Activated CD8-positive, alpha-beta memory T cell treated with anti-CD3 and anti-CD28 coated beads for 36 hours (primary cell): ENCODE data around the gene TTLL9. TPM values are rescaled to one million over a fixed set of nuclear protein-coding genes. Genes with fewer than 3 reads are reported as not detected.

ENCODE experiments used
- CTCF ChIA-PET: fragments of 350-600 bp; sonication (Branson Sonifier 250); formaldehyde crosslinking; loops from one replicate; lab custom pipeline; 2021; ENCODE audit warnings: antibody characterized with exemption; lab: Charles Lee
- POLR2A ChIA-PET: fragments of 350-600 bp; sonication (Branson Sonifier 250); formaldehyde crosslinking; loops from one replicate; lab custom pipeline; 2021; ENCODE audit warnings: antibody characterized with exemption; lab: Charles Lee
- total RNA-seq, 2 experiments: library from RNA; stranded (reverse); gene quantifications; one replicate each; pipeline ENCODE4 v1.2.3, GENCODE V29; 2021

TTLL9 gene
- total RNA-seq, 2 experiments from 2014 or later: not detected

DNA sequence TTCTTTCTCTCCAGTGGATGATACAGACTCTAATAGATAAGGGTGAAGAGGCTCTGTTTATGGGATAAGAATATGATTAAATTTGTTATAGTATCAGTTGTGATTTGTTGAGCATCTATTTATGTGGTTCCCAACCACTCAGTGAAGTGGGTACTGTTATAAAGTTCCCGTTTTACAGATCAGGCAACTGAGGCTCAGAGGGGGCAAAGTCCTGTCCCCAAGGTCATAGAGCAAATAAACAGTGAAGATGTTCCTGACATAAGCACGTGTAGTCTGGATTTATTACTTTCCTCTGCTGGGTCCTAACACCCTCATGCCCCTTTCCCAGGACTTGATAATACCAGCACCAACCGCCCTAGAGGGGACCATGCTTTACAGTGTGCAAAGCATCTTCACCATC lies 4.2 kb upstream of the TTLL9 start:
- CTCF ChIA-PET: no interaction called here
- POLR2A ChIA-PET: no interaction called here

DNA sequence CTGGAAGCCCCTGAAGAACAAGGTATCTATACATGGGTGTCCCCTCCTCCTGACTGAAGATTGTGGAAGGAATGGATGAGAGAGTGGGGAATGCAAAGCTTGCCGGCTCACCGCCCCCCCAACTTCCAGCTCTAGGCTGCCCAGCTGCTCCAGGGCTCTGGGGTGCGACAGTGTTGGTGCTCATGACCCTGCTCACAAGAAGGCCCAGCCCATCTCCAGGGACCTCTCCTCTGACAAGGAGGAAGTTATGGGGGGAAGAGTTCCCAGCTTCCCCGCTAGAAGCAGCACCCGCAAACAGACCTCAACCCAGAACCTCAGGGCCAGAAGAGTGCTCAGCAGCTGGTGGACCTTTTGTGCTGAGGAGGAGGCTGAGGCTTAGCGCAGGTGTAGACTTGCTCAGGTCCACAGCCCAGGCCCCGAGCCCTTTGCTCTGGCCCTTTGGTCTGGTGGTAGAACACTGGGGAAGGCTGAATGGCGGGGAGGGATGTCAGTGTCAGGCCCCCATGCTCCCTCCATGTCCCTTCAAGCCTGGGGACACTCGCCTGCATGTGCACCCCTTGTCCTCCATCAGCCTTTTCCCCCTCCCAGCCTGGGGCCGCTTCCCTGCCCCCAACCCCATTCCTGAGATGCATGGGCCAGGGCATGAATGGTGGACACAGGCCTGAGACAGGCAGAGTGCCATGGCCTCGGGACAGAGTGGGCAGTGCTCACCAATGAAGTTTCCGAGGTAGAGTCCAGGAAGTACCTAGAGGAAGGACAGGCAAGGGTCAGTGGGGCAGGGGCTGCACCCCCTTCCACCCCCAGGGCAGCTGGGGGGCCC lies 1.4 kb upstream of the TTLL9 start:
- ChIA-PET POLR2A (no interaction called here), CTCF (interaction anchor here (0.7 to 1.3 kb wide), 4 partner anchors 15 to 73 kb away, joined by 3 to 4 read pairs (median 3); no protein-coding TSS in a partner anchor)

DNA sequence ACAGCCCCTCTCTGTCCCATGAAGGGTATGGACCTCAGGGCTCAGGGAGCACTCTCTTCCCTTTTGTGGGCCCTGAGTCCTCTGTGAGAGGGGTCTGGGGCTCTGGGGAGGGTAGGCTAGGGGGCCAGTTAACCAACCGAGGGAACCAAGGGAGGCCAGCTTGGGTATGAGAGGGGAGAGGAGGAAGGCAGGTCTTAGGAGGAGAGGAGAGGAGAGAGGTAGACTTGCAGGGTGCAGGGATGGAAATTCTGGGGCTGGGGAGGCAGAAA lies 827 bp upstream of the TTLL9 start:
- ChIA-PET POLR2A (no interaction called here), CTCF (interaction anchor here (0.7 to 1.3 kb wide), 3 partner anchors 16 to 21 kb away, joined by 3 read pairs; no protein-coding TSS in a partner anchor)

DNA sequence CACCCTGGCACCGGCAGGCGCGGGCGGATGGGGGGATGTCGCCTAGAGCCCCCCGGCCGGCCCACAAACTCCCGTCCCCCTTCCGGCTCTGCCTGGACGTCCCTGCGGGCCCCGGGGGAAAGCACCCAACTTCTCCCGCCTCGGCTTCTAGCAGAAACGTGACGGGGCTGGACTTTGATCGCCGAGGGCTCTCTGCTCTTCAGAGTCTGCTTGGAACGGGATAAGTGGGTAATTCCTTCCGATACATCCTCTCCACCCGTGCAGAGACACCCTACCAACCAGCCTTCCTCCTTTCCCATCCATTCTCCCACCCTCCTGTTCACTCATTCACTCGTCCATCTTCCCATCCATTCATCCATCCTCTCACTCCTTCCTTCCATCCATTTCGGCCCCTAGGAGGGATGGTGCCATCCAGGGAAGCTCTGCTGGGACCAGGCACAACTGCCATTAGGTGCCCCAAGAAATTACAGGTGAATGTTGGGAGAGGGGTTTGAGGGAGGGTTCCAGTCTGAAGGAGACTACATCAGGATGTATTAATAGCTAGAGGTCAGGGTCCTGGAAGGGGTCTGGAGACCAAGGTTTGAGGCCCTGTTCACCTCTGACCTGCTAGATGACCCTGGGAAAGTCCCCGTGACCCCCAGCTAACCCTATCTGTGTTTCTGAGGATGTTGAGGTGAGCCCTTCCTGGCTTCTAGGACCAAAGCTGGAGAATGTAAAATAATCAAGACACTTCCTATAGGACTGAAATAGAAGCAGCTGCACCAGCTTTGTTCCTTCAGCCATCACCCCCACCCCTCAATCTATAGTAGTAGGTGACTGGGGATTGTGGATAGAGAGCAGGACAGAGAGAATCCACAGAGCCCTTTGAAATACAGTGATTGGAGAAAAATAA lies 538 bp downstream of the TTLL9 start:
- CTCF ChIA-PET: interaction anchor here (0.9 kb wide), 3 partner anchors 17 to 24 kb away, joined by 3 to 4 read pairs (median 3); no protein-coding TSS in a partner anchor
- POLR2A ChIA-PET: no interaction called here

DNA sequence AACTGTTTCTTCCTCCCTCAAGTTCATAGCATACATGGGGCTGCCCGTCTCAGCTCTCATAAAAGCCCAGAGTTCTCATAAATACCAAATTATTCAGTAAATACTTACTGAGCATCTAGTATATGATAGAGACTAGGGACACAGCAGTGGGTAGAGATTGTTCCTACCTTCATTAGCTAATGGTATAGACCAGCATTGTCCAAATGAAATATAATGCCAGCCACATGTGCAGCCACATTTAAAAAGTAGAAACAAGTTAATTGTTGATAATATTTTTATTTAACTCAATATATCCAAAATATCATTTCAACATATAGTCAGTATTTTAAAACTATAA lies 1.2 kb downstream of the TTLL9 start:
- ChIA-PET CTCF (interaction anchor here (0.9 kb wide), 3 partner anchors 18 to 25 kb away, joined by 3 to 4 read pairs (median 3); no protein-coding TSS in a partner anchor), POLR2A (interaction anchor here (1.1 kb wide), 1 partner anchor 9 kb away, joined by 3 read pairs; no protein-coding TSS in a partner anchor)

DNA sequence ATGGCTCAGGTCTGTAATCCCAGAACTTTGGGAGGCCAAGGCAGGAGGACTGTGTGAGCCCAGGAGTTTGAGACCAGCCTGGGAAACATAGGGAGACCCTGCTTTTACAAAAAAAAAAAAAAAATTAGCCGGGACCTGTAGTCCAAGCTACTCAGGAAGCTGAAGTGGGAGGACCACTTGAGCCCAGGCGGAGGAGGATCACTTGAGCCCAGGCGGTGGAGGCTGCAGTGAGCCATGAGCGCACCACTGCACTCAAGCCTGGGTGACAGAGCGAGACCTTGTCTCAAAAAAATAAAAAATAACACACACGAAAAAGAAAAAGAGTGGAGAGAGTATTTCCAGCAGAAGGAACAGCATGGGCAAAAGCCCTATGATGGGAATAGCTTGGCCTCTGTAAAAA lies 2.0 kb downstream of the TTLL9 start:
- POLR2A ChIA-PET: interaction anchor here (1.1 kb wide), 1 partner anchor 10 kb away, joined by 3 read pairs; no protein-coding TSS in a partner anchor
- CTCF ChIA-PET: interaction anchor here (0.6 to 2.0 kb wide), 4 partner anchors 10 to 527 kb away, joined by 3 to 5 read pairs (median 4); no protein-coding TSS in a partner anchor

DNA sequence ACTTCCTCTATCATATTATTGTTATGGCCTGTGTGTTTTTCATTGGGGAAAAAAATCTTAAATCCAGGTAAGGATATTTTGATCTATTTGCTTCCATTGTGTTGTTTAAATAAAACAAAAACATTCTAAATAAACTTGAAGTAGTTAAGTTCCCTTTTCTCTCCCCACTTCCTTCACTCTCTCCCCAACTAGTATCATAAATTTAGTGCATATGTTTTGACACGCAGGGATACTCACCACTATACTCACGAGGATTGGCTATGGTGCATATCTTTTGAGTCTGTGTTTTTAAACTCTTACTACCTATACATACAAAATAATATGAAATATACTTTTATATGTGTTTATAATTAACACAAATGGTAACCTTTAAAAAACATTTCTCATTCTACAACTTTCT lies 5.2 kb downstream of the TTLL9 start:
- ChIA-PET POLR2A (no interaction called here), CTCF (no interaction called here)

DNA sequence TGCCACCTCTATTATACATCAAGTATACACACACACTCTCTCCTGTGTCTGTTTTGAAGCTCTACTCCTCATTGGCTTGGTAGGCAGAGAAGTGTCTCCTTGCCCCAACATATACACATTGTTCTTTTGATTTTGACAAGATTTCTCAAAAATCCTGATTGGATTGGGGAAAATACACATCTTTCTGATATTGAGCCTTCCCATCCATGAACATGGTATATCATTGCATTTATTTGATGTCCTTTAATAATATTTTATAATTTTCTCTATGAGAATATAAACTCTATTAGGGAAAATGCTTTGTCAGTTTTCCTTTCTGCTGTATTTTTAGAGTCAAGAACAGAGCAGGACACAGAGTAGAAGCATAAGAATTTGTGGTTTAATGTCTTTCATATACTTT lies 7.2 kb downstream of the TTLL9 start:
- ChIA-PET POLR2A (no interaction called here), CTCF (no interaction called here)

DNA sequence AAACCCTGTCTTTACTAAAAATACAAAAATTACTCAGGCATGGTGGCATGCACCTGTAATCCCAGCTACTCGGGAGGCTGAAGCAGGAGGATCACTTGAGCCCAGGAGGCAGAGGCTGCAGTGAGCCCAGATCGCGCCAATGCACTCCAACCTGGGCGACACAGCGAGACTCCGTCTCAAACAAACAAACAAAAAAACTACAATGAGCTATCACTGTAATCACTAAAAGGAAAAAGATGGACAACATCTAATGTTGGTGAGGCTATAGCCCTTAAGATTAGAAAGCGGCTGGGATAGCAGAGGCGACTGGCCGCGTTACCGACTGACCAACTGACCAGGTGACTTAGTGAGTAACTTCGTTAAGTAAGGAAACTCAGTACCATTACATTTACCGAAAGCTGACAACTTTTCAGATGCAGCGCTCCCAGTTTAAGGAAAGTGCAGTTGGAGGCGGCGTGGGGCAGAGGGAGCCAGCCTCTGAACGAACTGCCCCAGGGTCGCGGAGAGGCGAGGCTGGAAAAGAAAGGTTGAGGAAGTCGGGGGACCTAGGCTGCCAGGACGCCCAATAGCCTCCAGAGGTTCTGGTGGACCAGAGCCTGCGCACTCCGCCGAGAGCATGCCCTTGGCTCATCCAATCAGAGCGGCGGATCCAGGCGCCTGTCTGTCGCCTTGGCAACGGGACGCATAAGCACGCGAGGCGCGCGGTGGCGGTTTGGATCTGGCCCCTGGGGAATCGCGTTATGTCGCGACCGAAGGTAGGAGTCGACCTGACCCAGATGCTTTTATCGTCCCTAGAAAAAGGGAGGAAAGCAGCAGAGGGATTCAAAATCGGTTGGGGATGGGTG lies 8.9 kb downstream of the TTLL9 start:
- ChIA-PET CTCF (interaction anchor here (0.7 to 2.2 kb wide), 6 partner anchors 27 to 152 kb away, joined by 3 to 10 read pairs (median 4); partner anchors contain the start of gene PDRG1), POLR2A (interaction anchor here (0.7 kb wide), 1 partner anchor 72 kb away, joined by 3 read pairs; the partner anchor contains the start of gene PDRG1)

DNA sequence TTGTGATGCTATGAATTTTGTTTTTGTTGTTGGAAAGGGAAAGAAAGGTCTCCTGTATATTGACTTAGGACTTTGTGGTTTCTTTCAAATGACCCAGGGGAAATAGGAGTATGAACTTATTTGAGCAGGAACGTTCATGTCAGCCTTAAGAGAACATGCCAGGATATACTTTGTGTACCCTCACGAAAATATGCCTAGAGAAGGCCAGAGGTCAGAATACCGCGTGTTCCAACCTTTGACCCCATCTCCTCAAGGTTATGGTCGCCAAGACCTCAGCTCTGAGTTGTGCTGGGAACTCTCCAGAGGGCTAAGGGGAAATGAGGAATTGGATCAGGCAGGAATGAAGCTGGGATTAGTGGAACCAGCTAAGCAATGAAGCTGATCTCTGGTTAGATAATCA lies 11.5 kb downstream of the TTLL9 start:
- CTCF ChIA-PET: interaction anchor here (1.4 to 1.7 kb wide), 2 partner anchors 29 to 70 kb away, joined by 4 to 5 read pairs; partner anchors contain the start of gene PDRG1
- POLR2A ChIA-PET: no interaction called here

DNA sequence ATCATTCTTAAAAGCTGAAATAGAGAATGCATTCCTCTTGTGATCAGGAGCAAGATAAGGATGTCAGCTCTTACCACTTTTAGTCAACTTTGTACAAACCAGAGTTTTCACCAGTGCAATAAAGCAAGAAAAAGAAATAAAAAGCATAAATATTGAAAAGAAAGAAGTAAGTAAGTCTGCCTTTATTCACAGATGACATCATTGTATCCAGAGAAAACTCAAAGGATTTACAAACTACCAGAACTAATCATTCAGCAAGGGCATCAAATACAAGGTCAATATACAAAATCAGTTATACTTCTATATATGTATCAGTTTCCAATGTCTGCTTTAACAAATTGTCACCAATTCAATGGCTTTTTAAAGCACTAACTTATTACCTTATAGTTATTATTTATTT lies 13.4 kb downstream of the TTLL9 start:
- ChIA-PET CTCF (no interaction called here), POLR2A (no interaction called here)

DNA sequence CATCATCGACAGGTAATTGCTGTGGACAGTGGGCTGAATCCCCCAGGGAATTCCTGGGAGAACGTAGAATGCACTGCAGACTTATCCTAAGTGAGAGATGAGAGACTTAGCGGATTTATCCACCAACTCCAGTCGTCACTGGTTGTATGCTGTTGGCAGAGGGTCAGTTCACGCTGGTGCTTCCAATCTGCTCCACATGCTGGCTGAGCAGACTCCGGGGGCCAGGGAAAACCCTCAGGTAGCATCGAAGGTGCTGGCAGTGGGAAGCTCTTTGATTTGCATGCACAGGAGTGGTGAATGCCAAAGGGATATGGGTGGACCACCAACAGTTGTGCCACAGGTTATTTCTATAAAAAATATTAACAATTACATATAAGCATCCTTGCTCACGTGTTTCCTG lies 20.2 kb downstream of the TTLL9 start:
- CTCF ChIA-PET: no interaction called here
- POLR2A ChIA-PET: no interaction called here

DNA sequence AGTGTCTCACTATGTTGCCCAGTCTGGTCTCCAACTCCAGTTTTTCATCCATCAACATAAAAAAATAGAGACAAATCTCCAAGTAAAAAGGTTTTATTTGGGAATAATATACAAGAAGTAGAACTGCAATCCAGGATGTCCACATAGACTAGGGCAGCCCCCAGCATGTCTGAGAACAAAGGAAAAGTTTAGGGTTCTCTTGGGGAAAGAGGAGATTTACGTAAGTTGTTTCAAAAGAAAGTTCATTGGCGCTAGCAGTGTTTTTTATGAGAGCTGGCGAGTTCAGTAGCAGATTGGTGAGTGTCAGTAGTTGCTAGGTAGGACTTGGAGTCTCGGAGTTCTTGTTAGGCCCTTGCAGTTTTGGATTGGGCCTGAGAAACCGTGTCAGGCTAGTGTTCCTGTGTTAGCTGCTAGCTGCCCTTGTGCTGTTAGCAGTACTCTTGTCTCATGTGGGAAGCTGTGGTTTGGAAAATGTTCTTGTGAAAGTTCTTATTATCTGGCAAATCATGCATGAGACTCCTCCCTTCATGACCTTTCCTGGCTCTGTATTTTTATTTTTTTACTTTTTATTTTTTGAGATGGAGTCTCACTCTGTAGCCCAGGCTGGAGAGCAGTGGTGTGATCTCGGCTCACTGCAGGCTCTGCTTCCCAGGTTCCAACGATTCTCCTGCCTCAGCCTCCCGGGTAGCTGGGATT lies 24.7 kb downstream of the TTLL9 start:
- ChIA-PET CTCF (interaction anchor here (1.2 kb wide), 2 partner anchors 48 to 261 kb away, joined by 3 read pairs; no protein-coding TSS in a partner anchor), POLR2A (no interaction called here)

DNA sequence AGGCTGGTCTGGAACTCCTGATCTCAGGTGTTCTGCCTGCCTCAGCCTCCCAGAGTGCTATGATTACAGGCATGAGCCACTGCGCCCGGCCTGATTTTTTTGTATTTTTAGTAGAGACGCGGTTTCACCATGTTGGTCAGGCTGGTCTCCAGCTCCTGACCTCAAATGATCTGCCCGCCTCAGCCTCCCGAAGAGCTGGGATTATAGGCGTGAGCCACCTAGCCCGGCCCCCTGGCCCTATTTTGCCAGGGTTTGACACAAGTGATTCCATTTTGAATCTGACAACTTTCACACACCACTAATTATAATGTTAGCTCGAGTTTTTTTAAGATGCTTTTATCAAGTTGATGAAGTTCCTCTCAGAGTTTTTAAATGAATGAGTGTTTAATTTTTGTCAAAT lies 25.6 kb downstream of the TTLL9 start:
- CTCF ChIA-PET: no interaction called here
- POLR2A ChIA-PET: no interaction called here

DNA sequence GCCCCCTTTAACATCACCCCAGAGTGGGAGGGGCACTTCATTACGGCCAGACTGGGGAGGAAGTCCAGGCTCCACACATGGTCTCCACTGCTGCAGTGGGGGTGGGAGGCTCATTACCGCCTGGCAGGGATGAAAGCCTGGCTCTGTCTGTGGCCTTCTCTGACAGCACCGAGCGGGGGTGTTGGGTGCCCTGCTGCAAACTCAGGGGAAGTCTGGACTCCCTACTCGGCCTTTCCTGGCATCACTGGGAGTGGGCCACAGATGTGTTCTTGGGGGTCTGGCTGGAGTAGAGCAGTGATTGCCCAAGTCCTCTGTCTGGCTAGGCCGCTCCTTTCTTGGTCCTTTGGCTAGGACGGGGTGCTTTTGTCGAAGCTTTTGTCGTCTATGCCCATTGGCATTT lies 27.1 kb downstream of the TTLL9 start:
- ChIA-PET POLR2A (no interaction called here), CTCF (no interaction called here)

DNA sequence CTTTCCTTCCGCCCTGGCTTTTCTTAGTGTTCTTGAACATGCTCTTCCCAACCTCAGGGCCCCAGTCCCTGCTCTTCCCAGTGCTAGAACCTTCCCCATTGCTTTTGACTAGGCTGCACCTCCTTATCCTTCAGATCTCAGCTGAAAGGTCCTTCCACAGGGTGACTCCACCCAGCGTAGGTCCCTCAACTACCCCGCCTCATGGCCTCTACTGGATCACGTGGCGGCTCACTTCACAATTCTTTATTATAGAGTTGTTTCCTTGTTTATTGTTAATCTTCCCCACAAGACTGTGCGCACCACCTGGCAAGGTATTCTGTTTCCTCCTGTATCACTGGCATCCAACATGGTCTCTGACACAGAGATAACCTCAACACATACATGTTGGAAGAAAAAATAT lies 31.2 kb downstream of the TTLL9 start:
- ChIA-PET POLR2A (no interaction called here), CTCF (no interaction called here)

DNA sequence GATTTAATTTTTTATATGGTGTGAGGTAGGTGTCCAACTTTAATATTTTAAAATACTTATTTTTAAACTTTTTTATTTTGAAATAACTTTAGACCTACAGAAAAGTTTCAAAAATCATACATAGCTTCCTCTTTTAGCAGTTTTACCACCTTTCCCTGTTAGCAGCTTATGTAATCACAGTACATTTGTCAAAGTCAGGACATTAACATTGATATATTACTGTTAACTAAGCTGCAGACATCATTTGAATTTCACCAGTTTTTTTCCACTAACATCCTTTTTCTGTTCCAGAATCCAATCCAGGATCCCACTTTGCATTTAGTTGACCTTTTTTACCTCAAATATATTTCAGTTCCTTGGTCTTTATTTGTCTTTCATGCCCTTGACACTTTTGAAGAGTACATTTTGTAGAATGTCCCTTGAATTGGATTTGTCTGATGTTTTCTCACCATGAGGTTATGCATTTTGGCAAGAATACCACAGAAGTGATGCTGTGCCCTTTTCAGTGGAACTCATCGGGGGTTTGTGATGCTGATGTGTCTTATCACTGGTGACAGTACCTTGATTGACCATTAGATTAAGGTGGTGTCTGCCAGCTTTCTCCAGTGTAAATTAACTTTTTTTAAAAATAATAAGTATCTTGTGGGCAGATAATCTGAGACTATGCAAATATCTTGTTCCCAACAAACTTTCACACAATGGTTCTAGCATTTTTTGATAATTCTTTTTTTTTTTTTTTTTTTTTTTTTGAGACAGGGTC lies 33.4 kb downstream of the TTLL9 start:
- POLR2A ChIA-PET: no interaction called here

DNA sequence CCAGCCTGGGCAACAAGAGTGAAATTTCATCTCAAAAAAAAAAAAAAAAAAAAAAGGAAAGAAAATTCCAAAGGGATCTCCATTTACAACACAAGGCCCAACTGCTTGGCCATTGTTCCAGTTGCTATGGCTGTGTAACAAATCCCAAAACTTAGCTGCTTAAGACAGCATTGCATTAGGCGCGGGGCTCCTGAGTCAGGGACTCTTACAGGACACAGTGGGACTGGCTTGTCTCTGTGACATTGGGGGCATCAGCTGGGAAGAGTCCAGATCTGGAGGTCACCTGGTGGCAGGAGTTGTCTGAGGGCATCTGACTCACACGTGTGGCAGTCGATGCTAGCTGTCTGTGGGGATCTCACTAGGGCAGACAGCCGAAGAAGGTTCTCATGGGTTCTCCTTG lies 35.6 kb downstream of the TTLL9 start:
- POLR2A ChIA-PET: interaction anchor here (0.7 kb wide), 2 partner anchors 345 to 379 kb away, joined by 5 to 7 read pairs; no protein-coding TSS in a partner anchor

More for the DNA sequence above, 33.4 kb downstream of the TTLL9 start:
- CTCF ChIA-PET: no interaction called here

More for the DNA sequence above, 35.6 kb downstream of the TTLL9 start:
- CTCF ChIA-PET: interaction anchor here (0.6 kb wide), 1 partner anchor 60 kb away, joined by 4 read pairs; no protein-coding TSS in a partner anchor
